ENCODE measurements around the gene MUC6.

Gene MUC6

GRCh38 chr11:1007279-1007678 is 29.2 kb downstream of the MUC6 start:
- no peak for DNase-seq (ENCODE audit: low read depth)

GRCh38 chr11:1006762-1007161 is 29.8 kb downstream of the MUC6 start:
- no peak for DNase-seq (ENCODE audit: low read depth)

GRCh38 chr11:1005928-1006327 is 30.6 kb downstream of the MUC6 start:
- DNase-seq (ENCODE audit: low read depth), result no peak

GRCh38 chr11:1003159-1003558 is 33.4 kb downstream of the MUC6 start:
- DNase-seq (ENCODE audit: low read depth), result no peak

- DNase-seq (ENCODE audit: low read depth), result no peak
Observed at GRCh38 chr11:1002406-1002984, 34.0 kb downstream of the MUC6 start.

- no peak for DNase-seq (ENCODE audit: low read depth)
Observed at GRCh38 chr11:1001617-1002405, 34.7 kb downstream of the MUC6 start.

- no peak for DNase-seq (ENCODE audit: low read depth)
Observed at GRCh38 chr11:1000357-1001278, 35.9 kb downstream of the MUC6 start.

- no peak for DNase-seq (ENCODE audit: low read depth)
Observed at GRCh38 chr11:999009-999408, 37.5 kb downstream of the MUC6 start.

- no peak for DNase-seq (ENCODE audit: low read depth)
Observed at GRCh38 chr11:997907-998306, 38.6 kb downstream of the MUC6 start.

GRCh38 chr11:996681-997080 is 39.8 kb downstream of the MUC6 start:
- no peak for DNase-seq (ENCODE audit: low read depth)

GRCh38 chr11:995752-996420 is 40.6 kb downstream of the MUC6 start:
- DNase-seq (ENCODE audit: low read depth), result no peak

GRCh38 chr11:995044-995751 is 41.3 kb downstream of the MUC6 start:
- no peak for DNase-seq (ENCODE audit: low read depth)

GRCh38 chr11:993632-994167 is 42.8 kb downstream of the MUC6 start:
- DNase-seq (ENCODE audit: low read depth), result no peak

GRCh38 chr11:992577-992976 is 43.9 kb downstream of the MUC6 start:
- no peak for DNase-seq (ENCODE audit: low read depth)

GRCh38 chr11:991711-992307 is 44.7 kb downstream of the MUC6 start:
- no peak for DNase-seq (ENCODE audit: low read depth)

- no peak for DNase-seq (ENCODE audit: low read depth)
Observed at GRCh38 chr11:991034-991433, 45.5 kb downstream of the MUC6 start.

GRCh38 chr11:990101-990500 is 46.4 kb downstream of the MUC6 start:
- no peak for DNase-seq (ENCODE audit: low read depth)

- no peak for DNase-seq (ENCODE audit: low read depth)
Observed at GRCh38 chr11:987671-988070, 48.8 kb downstream of the MUC6 start.

GRCh38 chr11:986952-987305 is 49.6 kb downstream of the MUC6 start:
- no peak for DNase-seq (ENCODE audit: low read depth)

GRCh38 chr11:986270-986951 is 50.1 kb downstream of the MUC6 start:
- DNase-seq (ENCODE audit: low read depth), result no peak

Measured in fibroblast of gingiva (primary cell).